Type B pancreatic cell (in vitro differentiated cells): Measurements from ENCODE around the gene SLC66A1. TPM values are rescaled to one million over a fixed set of nuclear protein-coding genes. Genes with fewer than 3 reads are reported as not detected.
"Not testable (repeated sequence)": the region's sequence is repeated elsewhere in the genome, so short reads cannot be mapped to it uniquely, and the experiment has no call there.

ENCODE experiments used
- DNase-seq: peaks from one replicate; pipeline ENCODE4 v3.0.0; 2021; ENCODE audit warnings: mixed read lengths; ENCODE audit not compliant: unreplicated experiment; ENCODE audit errors: extremely low spot score
- H3K27ac Mint-ChIP-seq: 2 replicates; pipeline ENCODE4 v1.8.0; 2021; ENCODE audit warnings: mild to moderate bottlenecking, mixed read lengths
- H3K27me3 Mint-ChIP-seq: 2 replicates; pipeline ENCODE4 v1.8.0; 2021; ENCODE audit warnings: mixed read lengths
- H3K36me3 Mint-ChIP-seq: 2 replicates; pipeline ENCODE4 v1.8.0; 2021; ENCODE audit warnings: mixed read lengths
- H3K4me1 Mint-ChIP-seq: one replicate; pipeline ENCODE4 v1.8.0; 2021; ENCODE audit warnings: mixed read lengths; ENCODE audit not compliant: unreplicated experiment
- H3K4me3 Mint-ChIP-seq: 2 replicates; pipeline ENCODE4 v1.8.0; 2021; ENCODE audit warnings: mild to moderate bottlenecking, mixed read lengths
- H3K9me3 Mint-ChIP-seq: 2 replicates; pipeline ENCODE4 v1.8.0; 2021; ENCODE audit warnings: mixed read lengths
- CTCF ChIP-seq: fragments of 200-600 bp; sonication (generic); conservative IDR thresholded peaks from 2 replicates; pipeline ENCODE4 v1.5.0; 2021; ENCODE audit warnings: antibody characterized with exemption, mild to moderate bottlenecking
- total RNA-seq: library from RNA; stranded (reverse); gene quantifications from 2 replicates; pipeline ENCODE4 v1.2.1, GENCODE V29; 2021; ENCODE audit warnings: low replicate concordance

Gene SLC66A1
- total RNA-seq, 1 donor from 2014 or later: 24.1 TPM

GRCh38 chr1:19287436-19288185, 24.5 kb upstream of the SLC66A1 start:
- peak overlapping the region; percentile 26 for H3K27ac Mint-ChIP-seq
- TF ChIP-seq CTCF: no peak
- H3K36me3 Mint-ChIP-seq: peaks cover 5% of the 10 kb centered on the region
- no peaks in the 10 kb centered on the region for H3K4me1 Mint-ChIP-seq
- no peaks in the 10 kb centered on the region for H3K9me3 Mint-ChIP-seq
- peak overlapping the region; percentile 71 for H3K4me3 Mint-ChIP-seq
- H3K27me3 Mint-ChIP-seq: peaks cover 18% of the 10 kb centered on the region
- no peak for DNase-seq

GRCh38 chr1:19288324-19289241, 23.5 kb upstream of the SLC66A1 start, which contains the start of gene AKR7A3:
Gene AKR7A3, minus strand, starts transcription at chr1:19288770. Its CDS starts 61 bp downstream, at chr1:19288709.
- H3K9me3 Mint-ChIP-seq, DNase-seq, H3K4me1 Mint-ChIP-seq, H3K36me3 Mint-ChIP-seq: not testable (repeated sequence)
- Mint-ChIP-seq H3K4me3 (peak within 1 kb of the TSS; percentile 77), H3K27ac (peak within 1 kb of the TSS; percentile 26), H3K27me3 (peaks cover 18% of the 10 kb centered on the region)

- TF ChIP-seq CTCF: no peak
- DNase-seq: no peak
- Mint-ChIP-seq H3K27me3 (peaks cover 18% of the 10 kb centered on the region), H3K4me1 (no peaks in the 10 kb centered on the region), H3K4me3 (peak overlapping the region; percentile 77), H3K36me3 (peaks cover 11% of the 10 kb centered on the region), H3K27ac (no peak overlapping the region), H3K9me3 (peaks cover 1% of the 10 kb centered on the region)
Observed at GRCh38 chr1:19289244-19289643, 22.9 kb upstream of the SLC66A1 start.

DNA sequence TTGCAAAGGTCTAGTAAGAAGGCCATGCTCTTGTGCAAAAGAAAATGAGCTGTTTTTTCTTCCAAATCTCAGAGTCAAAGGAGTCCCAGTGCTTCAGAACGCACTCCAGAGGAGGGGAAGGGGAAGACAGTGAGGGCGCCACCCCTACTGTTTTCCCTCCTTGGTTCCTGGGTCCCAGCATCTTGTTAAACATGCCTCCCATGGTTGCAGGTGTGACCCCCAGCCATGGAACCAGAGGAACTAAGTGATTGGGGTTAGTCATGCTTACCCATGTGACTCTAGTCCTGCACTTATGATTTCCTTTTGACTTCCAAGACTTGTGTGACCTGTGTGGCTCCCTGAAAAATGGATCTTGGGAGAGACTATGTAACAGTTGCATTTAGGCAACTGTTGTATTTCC, 17.5 kb upstream of the SLC66A1 start:
- Mint-ChIP-seq H3K4me3 (no peak overlapping the region), H3K36me3 (peaks cover 24% of the 10 kb centered on the region), H3K27ac (no peak overlapping the region), H3K27me3 (peaks cover 4% of the 10 kb centered on the region), H3K9me3 (peaks cover 19% of the 10 kb centered on the region), H3K4me1 (no peaks in the 10 kb centered on the region)
- no peak for DNase-seq
- no peak for TF ChIP-seq CTCF

GRCh38 chr1:19300211-19300610, 11.9 kb upstream of the SLC66A1 start:
- Mint-ChIP-seq H3K4me1 (no peaks in the 10 kb centered on the region), H3K27ac (no peak overlapping the region), H3K9me3 (peaks cover 11% of the 10 kb centered on the region), H3K4me3 (no peak overlapping the region), H3K27me3 (no peaks in the 10 kb centered on the region), H3K36me3 (peaks cover 32% of the 10 kb centered on the region)
- DNase-seq: no peak
- TF ChIP-seq CTCF: no peak

DNA sequence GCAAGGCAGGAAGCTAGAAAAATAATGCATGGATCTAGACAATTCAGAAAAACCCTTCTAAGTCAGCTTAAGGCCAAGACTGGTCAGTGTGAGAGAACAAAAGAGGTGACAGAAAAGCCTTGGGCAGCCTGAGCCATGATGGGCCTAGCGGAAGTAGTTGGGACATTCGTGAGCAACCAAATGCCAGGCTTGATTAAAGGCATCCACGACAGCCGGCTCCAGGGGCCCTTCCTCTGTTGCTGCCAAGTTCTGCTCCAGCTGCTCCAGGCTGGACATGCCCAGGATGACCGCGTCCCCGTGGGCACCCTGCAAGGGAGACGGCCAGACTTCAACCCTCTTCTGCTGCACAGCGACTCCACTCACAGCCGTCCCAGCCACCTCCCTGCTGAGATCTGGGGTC, 8.0 kb upstream of the SLC66A1 start:
- H3K4me1 Mint-ChIP-seq, H3K27ac Mint-ChIP-seq, H3K9me3 Mint-ChIP-seq, H3K4me3 Mint-ChIP-seq, H3K27me3 Mint-ChIP-seq, DNase-seq: not testable (repeated sequence)
- H3K36me3 Mint-ChIP-seq: peaks cover 39% of the 10 kb centered on the region
